Skeletal muscle cell (primary cell): ENCODE measurements around the gene PHF12.

Experiments used
- DNase-seq: peaks from one replicate; pipeline ENCODE4 v3.0.0-alpha.2; 2010; ENCODE audit warnings: low read depth
- H3K4me3 ChIP-seq: 2 replicates; pipeline ENCODE4 v1.5.1; 2011; ENCODE audit warnings: low read depth, mild to moderate bottlenecking, control low read depth, low read length, moderate library complexity

Gene PHF12

DNA sequence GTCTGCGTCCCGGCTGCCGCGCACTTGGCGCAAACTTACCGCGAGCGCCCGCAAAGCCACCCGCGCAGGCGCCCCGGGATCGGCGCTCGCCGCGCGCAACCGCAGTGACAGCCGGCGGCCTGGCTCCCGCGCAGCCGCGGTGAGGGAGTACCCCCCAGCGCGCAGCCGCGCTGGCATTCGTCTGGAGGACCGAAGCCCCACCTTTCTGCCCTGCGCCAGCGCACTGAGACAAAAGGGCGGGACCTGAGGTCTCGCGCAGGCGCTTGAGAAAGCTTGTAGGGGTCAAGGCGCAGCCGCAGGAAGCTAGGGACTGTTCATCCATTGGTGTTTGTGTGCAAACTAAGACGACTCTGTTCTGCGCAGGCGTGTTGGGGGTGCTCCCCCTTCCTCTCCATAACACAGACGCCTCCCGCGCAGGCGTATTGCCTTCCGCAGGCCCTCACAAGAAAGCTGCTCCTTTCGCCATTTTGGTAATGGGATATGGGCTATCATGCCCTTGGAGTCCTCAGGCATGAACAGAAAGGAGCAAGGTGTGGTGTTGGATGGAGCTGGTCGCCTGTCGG lies at the start of gene PHF12:
PHF12 (minus strand) TSS at position 91 of the 563 bp plus-strand sequence. CDS start 558 bp downstream, outside the sequence.
- peak within 1 kb of the TSS; percentile 93 for H3K4me3 ChIP-seq
- peak; percentile 100 for DNase-seq

GRCh38 chr17:29000973-29001372 lies 49.7 kb upstream of the PHF12 start:
- H3K4me3 ChIP-seq: no peak overlapping the region
- DNase-seq: no peak

DNA sequence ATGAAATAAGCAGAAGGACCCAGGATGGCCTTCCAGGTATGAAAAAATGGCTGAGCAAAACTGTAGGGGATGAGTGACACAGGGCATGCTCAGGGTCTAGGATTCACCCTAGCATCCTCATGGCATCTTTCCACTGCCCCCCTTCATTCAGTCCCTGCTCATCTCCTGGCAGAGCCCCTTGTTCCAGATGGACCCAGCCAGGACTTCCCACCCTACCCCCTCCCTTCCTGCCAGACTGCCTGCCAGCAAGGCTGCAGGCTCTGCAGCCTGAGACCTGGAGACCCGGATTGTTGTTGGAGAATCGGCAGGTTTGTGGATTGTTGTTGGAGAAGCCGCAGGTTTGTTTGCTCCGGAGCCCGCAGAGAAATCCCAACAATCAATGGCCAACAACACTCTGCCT lies 47.9 kb upstream of the PHF12 start:
- no peak for DNase-seq
- no peak overlapping the region for H3K4me3 ChIP-seq

DNA sequence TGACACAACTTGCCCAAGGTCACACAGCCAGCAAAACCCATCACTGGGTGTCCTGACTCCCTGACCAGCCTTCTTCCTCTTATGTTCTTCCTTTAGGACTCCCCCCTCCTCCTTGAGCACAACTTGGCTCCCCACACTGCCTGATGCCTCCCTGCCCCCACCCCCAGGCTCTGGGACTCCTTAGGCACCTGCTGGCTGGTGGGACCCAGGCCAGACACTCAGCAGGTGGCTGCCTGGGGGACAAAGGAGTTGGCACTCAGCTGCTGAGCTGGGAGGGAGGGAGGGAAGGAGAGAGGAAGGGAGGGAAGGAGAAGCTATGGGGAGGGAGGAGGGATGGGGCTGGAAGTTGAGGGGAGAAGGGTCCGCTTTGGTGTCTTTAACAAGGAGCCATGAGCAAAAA lies 46.5 kb upstream of the PHF12 start:
- H3K4me3 ChIP-seq: no peak overlapping the region
- no peak for DNase-seq

DNA sequence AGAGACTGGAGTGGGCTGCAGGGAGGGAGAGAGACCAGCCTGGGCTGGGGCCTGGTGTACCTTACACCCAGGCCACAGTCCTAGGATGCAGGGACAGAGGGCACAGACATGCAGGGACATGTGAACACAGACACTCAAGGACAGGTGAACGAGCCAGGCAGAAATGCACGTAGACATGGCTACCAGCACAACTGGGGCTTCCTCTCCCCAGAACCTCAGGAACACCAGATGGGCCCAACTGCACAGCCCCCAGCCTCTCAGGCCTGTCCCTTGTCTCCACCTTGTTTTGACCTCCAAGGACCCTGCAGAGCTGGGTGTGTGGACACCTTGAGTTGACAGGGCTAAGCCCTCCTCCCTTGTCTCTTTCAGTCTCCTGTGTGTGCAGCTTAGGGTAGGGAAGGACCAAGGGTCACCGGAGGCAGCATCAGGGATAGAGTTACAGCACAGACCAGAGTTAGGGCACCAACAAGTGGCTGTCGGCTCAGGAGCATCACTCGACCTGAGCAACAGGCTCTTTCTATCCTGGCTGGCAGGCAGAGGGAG lies 45.3 kb upstream of the PHF12 start:
- no peak for DNase-seq
- no peak overlapping the region for H3K4me3 ChIP-seq

- DNase-seq: no peak
These were observed 42.5 kb upstream of the PHF12 start for GRCh38 chr17:28993645-28994426.

DNA sequence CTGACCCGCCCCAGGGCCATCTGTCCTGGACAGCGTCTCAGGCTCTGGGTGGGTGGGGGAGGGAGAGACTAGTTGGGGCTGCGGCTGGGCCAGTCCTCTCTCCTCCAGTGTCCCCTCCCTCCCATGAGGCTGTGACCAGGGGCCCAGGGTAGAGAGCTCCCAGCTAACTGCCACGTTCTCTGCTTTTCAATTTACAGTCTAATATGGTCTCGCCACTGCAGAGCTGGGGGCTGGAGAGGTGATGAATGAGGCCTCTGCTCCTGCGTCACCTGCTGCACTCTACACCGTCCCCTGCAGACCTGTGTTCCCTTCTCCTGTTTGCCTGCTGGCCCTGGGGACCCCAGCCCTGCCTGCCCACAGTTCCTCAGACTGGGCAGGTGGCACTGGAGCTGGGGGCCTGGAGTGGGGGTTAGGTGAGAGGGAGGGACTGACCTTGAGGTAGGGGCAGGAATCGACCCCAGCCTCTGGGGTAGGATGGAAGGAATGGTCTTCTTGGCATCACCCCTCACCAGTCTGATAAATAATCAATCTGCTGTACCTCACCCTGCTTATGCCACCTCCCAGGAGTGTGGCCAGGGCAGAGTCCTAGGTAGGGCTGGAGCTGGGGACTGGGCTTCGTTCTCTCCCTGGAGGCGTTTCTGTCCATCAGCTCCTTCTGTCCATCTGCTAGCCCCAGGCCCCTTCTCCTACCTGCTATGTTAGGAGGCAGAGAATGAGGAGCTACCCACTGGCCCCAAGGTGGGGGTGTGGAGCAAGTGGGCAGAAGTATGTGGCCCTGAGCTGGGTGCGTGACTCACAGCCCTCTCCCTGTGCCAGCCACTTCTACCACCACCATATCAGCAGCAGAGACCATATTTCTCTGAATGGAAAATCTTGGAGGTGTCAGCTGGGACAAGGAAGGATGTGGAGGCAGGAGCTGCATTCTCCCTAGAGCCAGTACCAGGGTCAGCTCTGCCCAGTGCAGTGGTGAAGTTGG lies 41.6 kb upstream of the PHF12 start:
- no peak overlapping the region for H3K4me3 ChIP-seq
- DNase-seq: no peak

More at GRCh38 chr17:28993645-28994426, 42.5 kb upstream of the PHF12 start:
- H3K4me3 ChIP-seq: no peak overlapping the region

DNA sequence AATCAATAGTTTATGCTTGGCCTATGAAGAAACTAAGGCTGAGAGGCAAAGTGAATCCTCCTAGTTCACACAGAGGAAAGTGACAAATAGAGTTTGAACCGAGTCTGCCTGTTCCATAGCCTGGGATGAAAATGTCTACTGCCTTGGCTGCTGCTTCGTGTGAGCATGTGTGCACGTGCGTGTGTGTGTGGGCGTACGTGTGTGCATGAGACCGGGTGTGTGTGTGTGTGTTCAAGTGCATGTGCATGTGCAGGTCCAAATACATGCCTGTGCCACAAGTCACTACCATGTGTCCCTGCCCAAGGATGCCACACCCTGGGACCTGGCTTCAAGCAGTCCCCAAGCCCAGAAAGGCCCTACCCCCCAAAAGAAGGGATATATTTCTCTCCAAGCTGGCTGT lies 40.9 kb upstream of the PHF12 start:
- no peak for DNase-seq
- H3K4me3 ChIP-seq: no peak overlapping the region

DNA sequence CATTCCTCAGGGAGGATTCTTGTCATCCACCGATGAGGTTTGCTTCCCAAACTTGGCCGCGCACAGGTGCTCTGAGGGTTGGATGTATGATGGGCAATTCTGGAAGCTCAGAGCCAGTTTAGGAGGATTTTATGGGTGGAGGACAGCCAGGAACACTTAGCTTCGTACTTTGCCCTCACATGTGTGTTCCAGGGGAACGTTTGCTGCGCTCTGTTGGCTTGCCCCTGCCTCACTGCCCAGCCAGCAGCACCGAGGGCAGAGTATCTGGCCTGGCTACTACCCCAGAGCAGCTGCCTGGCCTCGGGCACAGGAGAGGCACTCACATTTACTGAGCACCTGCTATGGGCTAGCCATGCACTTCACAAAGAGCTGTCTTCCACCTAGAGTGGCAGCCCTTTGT lies 40.5 kb upstream of the PHF12 start:
- H3K4me3 ChIP-seq: no peak overlapping the region
- DNase-seq: no peak

- no peak for DNase-seq
- no peak overlapping the region for H3K4me3 ChIP-seq
These were observed 37.7 kb upstream of the PHF12 start for GRCh38 chr17:28989028-28989427.

GRCh38 chr17:28988475-28988874 lies 37.2 kb upstream of the PHF12 start:
- no peak overlapping the region for H3K4me3 ChIP-seq
- DNase-seq: no peak

DNA sequence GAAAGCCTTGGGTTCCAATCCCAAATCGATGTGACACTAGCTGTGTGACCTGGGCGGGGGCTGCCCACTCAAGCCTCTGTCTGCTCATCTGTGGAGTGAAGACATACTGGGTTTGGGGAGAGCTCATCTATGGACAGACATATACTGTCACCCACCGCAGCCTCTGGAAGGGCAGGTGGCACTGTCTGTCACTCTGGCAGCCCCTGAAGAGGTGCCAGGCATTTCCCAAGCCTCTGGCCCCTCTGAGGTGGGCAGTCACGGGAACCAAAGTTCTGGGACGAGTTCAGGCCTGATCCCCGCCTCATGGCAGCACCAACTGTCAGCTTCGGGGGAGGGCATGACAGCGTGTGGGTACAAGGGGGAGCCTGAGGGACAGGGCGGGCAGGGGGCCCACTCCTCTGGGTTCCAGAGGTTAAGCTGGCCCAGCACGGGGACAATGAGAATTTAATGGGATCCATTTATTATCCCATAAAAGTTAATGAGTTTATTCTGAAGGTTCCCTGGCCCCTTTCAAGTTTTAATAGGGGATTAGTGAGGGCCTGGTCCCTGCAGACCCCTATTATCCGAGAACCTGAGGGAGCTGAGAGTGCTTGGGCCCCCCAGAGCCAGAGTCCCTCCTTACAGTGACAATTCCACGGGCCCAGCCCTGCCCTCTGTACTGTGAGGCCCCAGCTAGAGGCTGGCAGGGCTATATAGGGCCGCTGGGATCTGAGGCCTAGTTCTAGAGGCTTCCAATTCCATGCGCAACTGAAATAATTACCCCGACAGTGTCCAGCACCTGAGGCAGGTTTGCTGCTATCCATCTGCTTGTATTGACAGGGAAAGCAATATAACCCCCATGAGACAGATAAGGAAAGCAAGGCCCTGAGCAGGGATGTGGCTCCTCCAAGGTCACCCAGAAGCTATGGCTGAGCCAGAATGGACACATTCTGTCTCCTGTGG lies 35.7 kb upstream of the PHF12 start:
- DNase-seq: no peak
- no peak overlapping the region for H3K4me3 ChIP-seq

DNA sequence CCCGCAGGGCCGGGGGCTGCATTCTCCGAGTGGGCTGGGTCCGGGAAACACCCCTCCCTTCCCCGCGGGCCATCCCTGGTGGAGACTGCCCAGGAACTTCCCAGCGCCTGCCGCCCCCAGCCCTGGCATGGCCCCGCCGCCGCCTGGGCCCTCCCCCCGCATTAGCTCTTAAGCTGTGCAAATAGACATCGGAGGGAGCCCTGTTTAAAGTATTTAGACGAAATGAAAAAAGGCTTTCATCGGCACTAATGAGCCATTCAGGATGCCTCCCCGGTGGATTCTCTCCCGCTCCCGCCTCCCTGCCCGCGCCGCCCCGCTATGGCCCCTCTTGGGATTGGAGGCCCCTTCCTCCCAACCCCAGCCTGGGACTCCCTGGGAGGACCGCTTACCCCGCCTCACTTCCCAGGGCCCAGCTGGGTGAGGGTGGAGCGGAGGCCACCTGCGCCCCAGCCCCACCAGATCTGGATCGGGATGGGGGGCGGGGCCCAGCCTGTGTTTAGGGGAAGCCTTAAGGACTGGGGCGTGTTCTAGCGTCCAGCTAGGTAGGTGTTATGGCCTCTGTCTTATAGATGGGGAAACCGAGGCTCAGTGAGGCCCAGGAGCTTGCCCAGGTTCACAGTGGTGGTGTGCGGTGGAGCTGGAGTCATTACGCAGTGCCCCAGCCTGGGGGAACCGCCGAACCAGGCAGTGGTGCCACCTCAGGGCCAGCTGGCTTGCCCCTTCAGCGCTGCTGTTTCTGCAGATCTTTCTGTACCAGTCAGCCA lies 34.8 kb upstream of the PHF12 start:
- DNase-seq: no peak
- H3K4me3 ChIP-seq: no peak overlapping the region

DNA sequence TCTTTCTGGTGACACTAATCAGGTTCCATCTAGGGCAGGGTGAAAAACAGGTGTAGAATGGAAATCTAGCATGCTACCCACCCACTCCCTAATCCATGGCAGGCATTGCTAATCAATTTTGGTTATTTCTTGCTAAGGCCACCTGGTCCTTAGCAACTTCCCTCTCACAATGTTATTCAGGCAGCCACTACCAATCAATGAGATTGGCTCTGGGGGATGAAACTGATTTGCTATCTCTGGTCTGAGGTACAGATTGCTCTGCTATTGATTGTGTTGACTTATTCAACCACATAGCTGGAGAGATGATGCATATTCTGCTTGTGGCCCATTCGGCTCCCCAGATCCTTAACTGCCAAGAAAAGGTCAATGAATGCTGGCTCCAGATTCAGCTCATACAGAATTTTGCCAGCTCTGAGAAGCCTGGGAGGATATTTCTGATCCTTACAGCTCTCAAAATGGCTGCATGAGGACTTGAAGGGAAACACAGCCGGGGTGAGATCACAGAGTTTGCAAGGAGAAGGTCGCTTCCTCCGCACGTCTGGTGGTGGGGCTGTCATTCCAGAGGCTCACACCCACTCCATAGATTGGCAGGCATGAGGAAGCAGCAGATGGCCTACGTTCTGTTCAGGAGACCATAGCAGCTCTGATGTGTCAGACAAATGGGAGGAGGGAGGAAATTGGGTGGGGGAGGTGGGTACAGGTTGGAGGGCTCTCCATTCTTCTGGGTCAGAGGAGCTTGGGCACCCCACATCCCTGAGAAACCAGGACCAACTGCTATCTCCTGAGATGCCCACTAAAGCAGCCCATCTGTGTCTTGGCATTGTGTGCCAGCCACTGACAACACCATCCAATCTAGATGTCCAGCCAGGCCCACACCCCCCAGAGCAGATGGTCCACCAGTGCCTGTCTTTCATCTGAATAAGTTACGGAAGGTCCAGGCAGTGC lies 32.2 kb upstream of the PHF12 start:
- no peak for DNase-seq

DNA sequence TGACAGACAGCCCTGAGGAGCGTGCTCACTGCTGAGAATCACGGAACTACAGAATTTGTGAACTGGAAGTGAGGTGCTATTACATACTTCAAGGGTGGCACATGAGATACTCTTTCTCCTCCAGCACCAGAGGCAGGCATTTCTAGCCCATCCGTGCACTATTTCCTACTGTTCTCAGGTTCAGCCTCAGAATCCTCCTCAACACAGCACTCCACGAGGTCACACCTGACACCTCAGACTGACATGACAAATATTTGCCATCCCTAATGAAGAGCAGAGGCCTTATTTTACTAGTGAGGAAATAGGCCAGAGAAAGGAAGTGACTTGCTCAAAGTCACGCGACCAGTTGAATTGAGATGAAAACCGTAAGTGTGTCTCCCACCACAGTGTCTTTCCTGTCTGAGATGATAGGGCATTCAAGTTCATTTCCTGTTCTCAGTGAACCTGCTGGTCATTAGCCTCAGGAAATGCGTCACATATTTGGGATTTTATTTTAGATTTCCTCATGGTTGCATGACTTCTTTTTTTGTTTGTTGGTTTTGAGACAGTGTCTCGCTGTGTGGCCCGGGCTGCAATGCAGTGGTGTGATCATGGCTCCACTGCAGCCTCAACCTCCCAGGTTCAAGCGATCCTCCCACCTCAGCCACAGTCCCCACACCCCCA lies 30.9 kb upstream of the PHF12 start:
- H3K4me3 ChIP-seq: no peak overlapping the region
- DNase-seq: no peak

More for the DNA sequence above, 32.2 kb upstream of the PHF12 start:
- H3K4me3 ChIP-seq: no peak overlapping the region

GRCh38 chr17:28978356-28978964 lies 27.1 kb upstream of the PHF12 start:
- no peak for DNase-seq
- H3K4me3 ChIP-seq: no peak overlapping the region
